Stimulated activated CD4-positive, alpha-beta T cell treated with anti-CD3 and anti-CD28 coated beads, Interleukin-4, amount 100 ng/mL, for 24 hours (primary cell): ENCODE data around the gene CEP295NL.
"Not testable (repeated sequence)": the region's sequence is repeated elsewhere in the genome, so short reads cannot be mapped to it uniquely, and the experiment has no call there.

Source experiments
- DNase-seq: peaks from one replicate; pipeline ENCODE4 v3.0.0-alpha.2; 2020

Gene CEP295NL

GRCh38 chr17:78929908-78930775 lies 27.1 kb upstream of the CEP295NL start:
- DNase-seq = no peak

GRCh38 chr17:78925662-78926555 lies 22.9 kb upstream of the CEP295NL start:
- no peak for DNase-seq

GRCh38 chr17:78925234-78925633 lies 22.2 kb upstream of the CEP295NL start, which contains the start of gene TIMP2:
Gene TIMP2, minus strand, starts transcription at chr17:78925387. Its CDS starts 299 bp downstream, at chr17:78925088.
- peak; percentile 57 for DNase-seq

GRCh38 chr17:78924481-78925151 lies 21.6 kb upstream of the CEP295NL start:
- DNase-seq = no peak

- peak; percentile 45 for DNase-seq
Measured at GRCh38 chr17:78923660-78924453, 20.9 kb upstream of the CEP295NL start.

- DNase-seq = no peak
Measured at GRCh38 chr17:78922816-78923498, 20.0 kb upstream of the CEP295NL start.

GRCh38 chr17:78921437-78921971 lies 18.5 kb upstream of the CEP295NL start:
- no peak for DNase-seq

GRCh38 chr17:78920528-78920927 lies 17.5 kb upstream of the CEP295NL start:
- no peak for DNase-seq

GRCh38 chr17:78919861-78920450 lies 17.0 kb upstream of the CEP295NL start:
- no peak for DNase-seq

- DNase-seq = no peak
Measured at GRCh38 chr17:78918979-78919378, 16.0 kb upstream of the CEP295NL start.

GRCh38 chr17:78917451-78918275 lies 14.7 kb upstream of the CEP295NL start:
- no peak for DNase-seq

- no peak for DNase-seq
Measured at GRCh38 chr17:78915872-78916632, 13.1 kb upstream of the CEP295NL start.

GRCh38 chr17:78913115-78913514 lies 10.1 kb upstream of the CEP295NL start:
- DNase-seq = no peak

GRCh38 chr17:78912082-78912481 lies 9.1 kb upstream of the CEP295NL start:
- DNase-seq = no peak

- DNase-seq = not testable (repeated sequence)
Measured at GRCh38 chr17:78911543-78911942, 8.5 kb upstream of the CEP295NL start.

GRCh38 chr17:78910497-78911284 lies 7.7 kb upstream of the CEP295NL start:
- no peak for DNase-seq

GRCh38 chr17:78908426-78908825 lies 5.4 kb upstream of the CEP295NL start:
- no peak for DNase-seq

GRCh38 chr17:78905541-78905940 lies 2.5 kb upstream of the CEP295NL start:
- DNase-seq = no peak
